NOMO-1 (cell line): ENCODE data around the gene MYH14.
"Not testable (repeated sequence)": the region's sequence is repeated elsewhere in the genome, so short reads cannot be mapped to it uniquely, and the experiment has no call there.

Source experiments
- DNase-seq, 2 experiments: peaks; one replicate each; lab custom pipeline; 2025; ENCODE audit not compliant: unreplicated experiment in 2 of 2; lab: John Stamatoyannopoulos, UW

Gene MYH14

GRCh38 chr19:50315773-50316448, 112.5 kb downstream of the MYH14 start:
- DNase-seq, result no peak

GRCh38 chr19:50317115-50317514, 113.7 kb downstream of the MYH14 start:
- DNase-seq, result no peak

DNA sequence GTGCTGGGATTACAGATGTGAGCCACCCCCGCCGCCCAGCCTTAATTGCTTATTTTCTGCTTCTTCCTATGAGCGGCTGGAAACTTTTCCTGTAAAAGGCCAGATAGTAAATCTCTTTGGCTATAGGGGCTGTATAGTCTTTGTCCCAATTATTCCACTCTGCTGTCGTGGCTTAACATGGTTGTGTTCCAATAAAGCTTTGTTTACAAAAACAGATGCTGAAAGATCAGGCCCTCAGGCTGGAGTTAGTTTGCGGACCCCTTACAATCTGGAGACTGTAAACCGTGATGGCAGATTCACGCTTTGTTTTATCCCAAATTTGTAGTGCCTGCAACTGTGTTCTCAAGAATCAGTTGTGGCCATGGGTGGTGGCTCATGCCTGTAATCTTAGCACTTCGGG, 115.0 kb downstream of the MYH14 start:
- no peak for DNase-seq

- DNase-seq, result no peak
Measured at GRCh38 chr19:50319156-50319555, 115.7 kb downstream of the MYH14 start.

DNA sequence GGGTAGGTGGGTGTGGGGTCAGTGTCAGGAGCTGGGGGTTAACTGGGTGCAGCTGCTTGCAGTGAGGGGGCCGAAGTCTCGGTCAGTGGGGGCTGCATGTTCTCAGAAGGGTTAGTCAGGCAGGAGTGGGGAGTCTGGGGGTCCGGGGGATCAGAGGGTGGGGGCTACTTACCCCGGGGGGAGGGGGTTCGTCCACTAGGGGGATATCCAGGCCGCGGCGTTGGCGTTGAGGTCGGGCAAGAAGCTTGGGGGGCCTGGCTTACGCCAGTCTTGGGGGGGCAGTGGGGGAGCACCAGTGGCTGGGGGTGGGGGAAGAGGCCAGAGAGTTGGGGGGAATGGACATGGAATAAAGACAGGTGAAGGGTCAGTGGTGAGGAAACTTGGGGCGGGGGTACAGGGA, 116.6 kb downstream of the MYH14 start:
- DNase-seq, result no peak

DNA sequence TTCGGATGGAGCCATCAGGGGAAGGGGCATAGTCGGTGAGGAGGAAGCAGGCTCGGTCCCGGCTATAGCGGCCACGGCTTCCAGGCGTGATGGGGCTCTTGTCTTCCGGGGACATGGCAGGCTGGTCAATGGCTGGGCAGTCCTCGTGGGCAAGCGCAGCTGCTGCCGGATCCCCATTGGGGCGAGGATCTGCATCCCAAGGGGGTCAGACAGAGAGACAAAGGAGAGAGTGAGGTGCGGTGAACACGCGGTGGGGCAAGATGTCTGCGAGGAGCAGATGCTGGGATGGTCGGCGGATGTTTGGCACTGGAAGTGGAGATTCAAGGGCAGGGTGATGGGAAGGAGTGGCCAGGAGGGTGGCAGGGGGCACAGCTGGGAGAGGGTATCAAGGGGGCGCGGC, 117.2 kb downstream of the MYH14 start:
- DNase-seq, result no peak

DNA sequence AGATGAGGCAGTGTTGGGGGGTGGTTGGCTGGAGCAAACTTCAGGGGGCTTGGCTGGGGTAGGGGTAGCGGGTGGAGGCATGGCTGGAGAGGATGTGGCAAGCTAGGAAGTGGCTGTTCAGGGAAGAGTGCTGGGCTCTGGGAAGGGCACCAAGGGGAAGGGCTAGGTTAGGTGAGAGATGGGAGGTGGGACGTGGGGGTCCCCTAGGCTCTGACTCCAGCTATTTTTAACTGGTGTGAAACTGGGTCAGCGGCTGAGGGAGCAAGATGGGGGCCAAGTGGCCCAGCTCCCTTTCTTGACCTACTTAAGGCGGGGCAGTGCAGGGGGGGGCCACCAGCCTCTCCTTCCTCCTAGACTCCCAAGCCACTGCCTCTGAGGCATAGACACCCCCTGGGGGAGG, 118.4 kb downstream of the MYH14 start:
- no peak for DNase-seq

GRCh38 chr19:50322234-50322633, 118.8 kb downstream of the MYH14 start:
- no peak for DNase-seq

GRCh38 chr19:50322931-50323781, 119.7 kb downstream of the MYH14 start:
- no peak for DNase-seq

DNA sequence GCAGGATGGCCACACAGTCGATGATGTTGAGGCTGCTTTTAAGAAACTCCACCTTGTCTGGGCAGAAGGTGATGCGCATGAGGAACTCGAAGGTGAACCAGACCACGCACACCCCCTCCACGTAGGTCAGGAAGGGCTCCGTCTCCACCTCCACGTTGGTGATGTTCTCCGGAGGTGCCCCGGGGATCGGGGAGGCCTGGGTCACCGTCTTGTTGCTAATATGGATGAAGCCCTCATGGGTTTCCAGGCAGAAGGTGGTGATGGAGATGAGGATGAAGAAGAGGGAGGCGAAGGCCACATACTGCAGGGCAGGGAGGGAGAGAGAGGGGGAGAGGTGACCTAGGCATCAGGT, 120.3 kb downstream of the MYH14 start:
- no peak for DNase-seq

- no peak for DNase-seq
Measured at GRCh38 chr19:50324331-50324730, 120.9 kb downstream of the MYH14 start.

DNA sequence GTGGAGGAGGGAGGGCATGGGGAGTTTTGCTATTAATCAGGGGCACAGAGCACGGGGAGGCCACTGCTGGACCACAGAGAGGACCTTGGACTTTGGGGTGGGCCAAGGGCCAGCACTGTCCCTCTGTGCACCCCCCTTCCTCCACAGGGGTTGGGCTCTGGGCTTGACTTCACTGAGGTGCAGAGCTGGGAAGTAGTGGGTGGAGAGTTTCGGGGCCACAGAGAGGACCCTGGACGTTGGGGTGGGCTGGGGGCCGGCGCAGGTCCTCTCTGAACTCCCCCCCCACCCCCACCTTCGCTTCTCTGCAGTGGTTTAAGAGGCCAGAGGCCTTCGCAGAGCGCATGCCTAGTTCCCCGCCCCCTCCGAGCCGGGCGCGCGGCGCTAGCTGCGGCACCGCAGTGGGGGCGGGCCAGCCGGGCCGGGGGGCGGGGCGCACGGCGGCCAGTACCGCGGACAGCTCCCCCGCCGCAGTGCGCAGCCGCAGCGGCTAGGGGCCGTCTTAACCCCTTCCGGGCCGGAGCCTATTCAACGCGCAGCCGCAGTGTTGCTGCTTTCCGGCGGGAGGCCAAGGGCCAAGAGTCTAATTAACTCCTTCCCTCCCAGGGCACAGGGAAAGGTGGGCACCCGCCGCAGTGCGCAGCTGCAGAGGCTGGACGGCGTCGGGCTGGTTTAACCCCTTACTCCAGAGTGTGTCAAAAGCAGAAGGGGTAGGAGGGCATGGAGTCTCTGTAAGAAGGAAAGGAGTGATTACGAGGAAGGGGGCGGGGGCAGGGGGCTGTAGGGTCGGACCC, 122.1 kb downstream of the MYH14 start:
- peak; percentile 71 to 80 for DNase-seq

DNA sequence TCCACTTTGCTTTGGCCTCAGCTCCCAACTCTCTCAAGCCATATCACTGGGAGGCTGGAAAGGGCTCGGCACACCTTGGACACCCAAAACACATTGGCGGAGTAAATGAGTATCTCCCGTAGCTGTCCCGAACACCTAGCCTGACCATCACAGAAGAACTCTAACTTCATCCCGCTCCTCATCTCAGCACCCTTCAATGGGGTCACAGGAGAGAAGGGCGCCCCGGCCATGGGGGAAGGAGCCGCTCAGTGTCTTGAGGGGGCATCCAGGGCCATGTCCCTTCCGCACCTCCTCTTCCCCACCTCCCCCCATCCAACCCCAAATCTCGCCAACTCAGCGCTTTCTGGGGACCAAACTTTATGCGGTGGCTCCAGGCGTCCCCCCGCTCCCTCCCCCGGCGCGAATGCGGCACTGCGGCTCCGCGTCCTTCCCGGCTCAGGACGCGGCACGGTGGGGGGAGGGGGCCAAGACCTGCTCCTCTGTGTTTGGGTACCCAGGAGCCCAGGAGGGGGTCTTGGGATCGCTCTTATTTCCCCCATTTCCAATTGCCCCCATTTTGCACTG, 122.8 kb downstream of the MYH14 start:
- DNase-seq, result no peak

DNA sequence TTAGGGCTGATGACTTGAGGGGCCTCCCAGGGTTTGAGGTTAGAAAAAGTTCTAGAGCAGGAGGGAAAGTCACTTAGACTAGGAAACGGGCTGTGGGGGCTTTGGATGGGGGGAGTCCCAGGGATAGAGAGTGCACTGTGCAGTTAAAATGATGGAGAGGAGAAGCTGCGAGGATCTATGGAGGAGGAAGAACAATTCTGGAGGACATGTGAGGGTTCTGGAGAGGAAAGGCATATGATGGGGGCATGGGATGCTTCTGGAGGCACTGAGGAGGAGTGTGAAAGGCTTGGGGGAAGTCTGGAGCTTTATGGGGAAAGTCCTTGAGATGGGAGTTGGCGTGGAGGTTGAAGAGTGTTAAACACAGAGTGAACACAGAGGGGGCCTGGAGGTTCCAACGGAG, 123.6 kb downstream of the MYH14 start:
- DNase-seq, result no peak

DNA sequence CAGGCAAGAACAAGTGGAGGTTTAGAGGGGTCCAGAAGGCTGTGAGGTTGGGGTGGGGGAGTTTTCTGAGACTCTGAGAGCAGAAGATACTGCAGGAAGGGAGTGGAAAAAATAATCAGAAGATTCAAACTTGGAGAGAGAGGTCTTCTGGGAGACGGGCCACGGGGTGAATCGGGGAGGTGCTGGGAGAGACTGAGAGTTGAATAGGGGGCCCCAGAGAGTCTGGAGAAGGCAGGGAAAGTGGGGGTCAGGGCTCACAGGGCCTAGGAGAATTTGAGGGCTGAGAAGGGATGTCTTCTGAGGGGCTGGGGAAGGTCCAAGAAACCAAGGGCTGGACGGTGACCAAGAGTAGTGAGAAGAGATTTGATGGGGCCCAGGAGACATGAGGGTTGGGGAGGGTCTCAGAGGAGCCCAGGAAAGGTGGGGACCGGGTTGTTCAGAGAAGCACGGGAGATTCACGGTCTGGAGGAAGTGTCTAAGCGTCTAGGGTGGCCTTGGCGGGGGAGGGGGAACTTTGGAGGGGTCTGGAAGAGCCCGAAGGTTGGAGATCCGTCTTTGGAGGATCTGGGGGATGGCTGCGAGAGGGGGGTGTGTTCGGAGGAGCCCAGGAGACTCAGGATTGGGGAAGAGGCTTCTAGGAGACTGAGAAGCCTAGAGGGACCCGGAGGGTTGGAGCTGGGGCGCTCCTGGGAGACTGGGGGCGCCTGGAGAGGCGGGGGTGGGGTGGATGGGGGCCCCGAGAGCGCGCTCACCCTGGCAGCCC, 124.2 kb downstream of the MYH14 start:
- DNase-seq, result no peak

DNA sequence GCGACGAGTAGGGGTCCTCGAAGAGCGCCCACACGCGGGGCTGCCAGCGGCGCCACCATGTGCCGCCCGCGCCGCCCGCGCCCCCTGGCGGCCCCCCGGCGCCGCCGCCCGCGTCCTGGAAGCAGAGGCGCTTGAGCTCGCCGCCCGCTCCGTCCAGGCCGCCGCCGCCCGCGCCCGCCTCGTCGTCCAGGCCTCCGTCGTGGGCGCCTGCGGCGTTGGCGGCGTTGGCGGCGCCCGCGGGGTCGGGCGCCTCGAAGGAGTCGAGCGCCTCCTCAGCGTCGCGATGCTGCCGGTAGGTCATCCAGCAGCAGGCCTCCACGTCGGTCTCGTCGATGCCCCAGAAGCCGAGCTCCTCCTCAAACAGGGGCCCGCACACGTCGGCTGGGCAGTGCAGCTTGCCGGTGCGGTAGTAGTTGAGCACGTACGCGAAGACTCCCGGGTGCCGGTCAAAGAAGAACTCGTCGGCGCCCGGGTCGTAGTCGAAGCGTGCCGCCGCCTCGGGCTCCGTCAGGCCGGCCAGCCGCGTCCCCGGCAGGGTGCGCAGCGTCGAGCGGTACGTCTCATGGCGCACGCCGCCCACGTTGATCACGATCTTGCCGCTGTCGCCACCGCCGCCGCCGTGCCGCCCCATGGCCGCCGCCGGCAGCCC, 124.9 kb downstream of the MYH14 start:
- DNase-seq, result peak in 1 of 2 experiments; percentile 18

DNA sequence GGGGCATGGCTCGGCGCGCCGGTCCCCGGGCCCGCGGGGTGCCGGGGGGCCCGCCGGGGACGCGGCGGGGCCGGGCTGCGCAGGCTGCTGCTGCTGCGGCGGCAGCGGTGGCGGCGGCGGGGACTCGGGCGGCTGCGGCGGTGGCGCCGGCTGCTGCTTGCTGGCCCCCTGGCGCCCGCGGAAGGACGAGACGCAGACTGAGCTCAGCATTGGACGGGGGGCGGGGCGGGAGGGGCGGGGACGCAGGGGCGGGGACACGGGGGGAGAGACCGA, 125.4 kb downstream of the MYH14 start:
- DNase-seq, result no peak

DNA sequence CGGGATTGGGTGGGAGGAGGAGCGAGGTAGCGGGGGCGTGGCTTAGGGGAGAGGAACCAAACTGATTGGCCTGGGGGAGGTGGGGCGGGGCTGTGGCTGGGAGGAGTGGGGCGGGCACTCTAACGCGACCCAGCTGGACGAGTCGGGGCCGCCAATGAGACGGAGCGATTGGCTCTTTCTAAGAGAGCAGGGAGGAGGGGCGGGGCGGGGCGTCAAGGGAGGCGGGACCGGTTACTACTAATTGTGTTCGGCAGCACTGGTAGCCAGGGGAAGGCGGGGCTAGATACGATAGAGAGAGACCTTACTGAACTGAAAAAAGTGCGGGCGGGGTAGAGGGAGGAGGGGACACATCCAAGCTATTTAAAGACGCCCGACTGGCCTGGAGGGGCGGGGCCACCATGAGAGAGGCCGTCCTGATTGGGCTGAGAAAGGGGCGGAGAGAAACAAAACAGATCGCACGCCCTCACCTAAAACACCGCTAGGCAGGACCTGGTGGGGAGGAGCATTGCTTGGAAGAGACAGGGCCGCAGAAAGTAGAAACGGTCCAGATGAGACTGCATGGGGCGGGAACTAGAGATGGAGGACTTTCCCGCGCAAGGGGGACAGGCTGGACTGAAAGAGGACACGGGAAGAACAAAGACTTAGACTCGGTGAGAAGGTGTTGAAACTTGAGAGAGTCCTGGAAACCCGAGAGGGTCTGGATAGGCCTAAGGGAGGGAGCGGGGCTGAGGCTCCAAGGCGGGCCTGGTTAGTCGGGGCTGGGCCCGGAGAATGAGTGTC, 125.9 kb downstream of the MYH14 start, which contains the start of gene KCNC3:
Gene KCNC3 (minus strand): TSS at position 232 of the 780 bp plus-strand sequence. CDS start 295 bp downstream, outside the sequence.
- DNase-seq, result peak; percentile 99 to 100

GRCh38 chr19:50329926-50330294, 126.5 kb downstream of the MYH14 start:
- DNase-seq, result not testable (repeated sequence)
